Vagina (tissue), 2 donors: Measurements from ENCODE around the gene ADAMTS6. TPM values are rescaled to one million over a fixed set of nuclear protein-coding genes. Genes with fewer than 3 reads are reported as not detected.

Experiments
- DNase-seq, 2 donors: peaks; one replicate each; pipeline ENCODE4 v3.0.0-alpha.2; 2017; ENCODE audit errors: extremely low spot score in 2 of 2
- H3K27ac ChIP-seq: fragments of 200-600 bp; sonication (generic); one replicate; pipeline ENCODE4 v1.5.1; 2019
- H3K27me3 ChIP-seq: fragments of 200-600 bp; sonication (generic); one replicate; pipeline ENCODE4 v1.5.1; 2019
- H3K36me3 ChIP-seq, 2 donors: fragments of 200-600 bp; sonication (generic); one replicate each; pipeline ENCODE4 v1.5.1; 2017 to 2019
- H3K4me1 ChIP-seq: fragments of 200-600 bp; sonication (generic); one replicate; pipeline ENCODE4 v1.5.1; 2019
- H3K4me3 ChIP-seq, 2 donors: fragments of 200-600 bp; sonication (generic); 1 replicate in 1 of 2; 2 replicates in 1 of 2; pipeline ENCODE4 v1.5.1; 2016 to 2019
- H3K9me3 ChIP-seq: fragments of 200-600 bp; sonication (generic); one replicate; pipeline ENCODE4 v1.5.1; 2019
- POLR2A ChIP-seq, 2 donors: fragments of 450-650 bp; IDR thresholded peaks; one replicate each; pipeline ENCODE4 v1.6.1; 2017; ENCODE audit warnings: antibody characterized with exemption in 2 of 2, mild to moderate bottlenecking in 2 of 2, moderate library complexity in 2 of 2
- POLR2AphosphoS5 ChIP-seq, 2 donors: sonication (generic); formaldehyde crosslinking; IDR thresholded peaks; one replicate each; pipeline ENCODE4 v1.9.0; 2017; ENCODE audit warnings: antibody characterized with exemption in 2 of 2, mild to moderate bottlenecking in 2 of 2, low read depth in 1 of 2; ENCODE audit not compliant: insufficient read depth in 1 of 2
- intact Hi-C: fragments of 100-400 bp; cut with DNase I; formaldehyde crosslinking; loops from one replicate; pipeline ENCODE4 v1.15.1; 2023
- total RNA-seq: library from RNA; depleted of rRNA; stranded (reverse); fragments of >200 nt; gene quantifications from one replicate; pipeline ENCODE4 v1.2.3, GENCODE V29; 2016
- TF ChIP-seq, protein P1 (sequence below), 3 experiments: fragments of 450-650 bp in 2 of 3; fragments of 200-600 bp in 1 of 3; sonication (generic) in 1 of 3; IDR thresholded peaks; one replicate each; pipeline ENCODE4 v1.5.1; 2017 to 2019; ENCODE audit warnings: antibody characterized with exemption in 3 of 3, mild to moderate bottlenecking in 2 of 3, moderate library complexity in 2 of 3

ADAMTS6 gene
- total RNA-seq, 1 donor from 2014 or later = 1.5 TPM

DNA sequence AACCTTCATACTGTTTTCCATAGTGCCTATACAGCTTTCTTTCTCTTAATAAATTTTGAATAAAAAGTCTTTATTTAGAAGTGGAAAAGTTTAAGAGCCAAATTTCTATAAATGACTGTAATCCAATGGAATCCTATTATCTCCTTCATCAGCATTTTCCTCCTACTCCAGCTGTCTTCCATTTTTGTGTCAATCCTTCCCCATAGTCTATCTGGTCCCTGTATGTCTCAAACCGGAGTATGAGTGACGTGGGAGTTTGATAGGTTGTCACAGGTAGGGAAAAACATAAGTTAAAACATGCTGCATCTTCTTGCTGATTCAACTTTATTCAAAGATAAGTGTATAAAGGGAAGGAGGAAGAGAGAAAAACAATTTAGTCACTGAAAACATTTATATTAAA lies 70.4 kb downstream of the ADAMTS6 start:
- no peak overlapping the region for H3K27ac ChIP-seq
- intact Hi-C loops = no loop called here
- no peaks in the 10 kb centered on the region for H3K27me3 ChIP-seq
- no peaks in the 10 kb centered on the region for H3K9me3 ChIP-seq
- DNase-seq = no peak
- no peaks in the 10 kb centered on the region for H3K4me1 ChIP-seq
- H3K36me3 ChIP-seq = no peaks in the 10 kb centered on the region
- TF ChIP-seq POLR2A (IDR thresholded peaks at IDR 0.05) (no peak), POLR2AphosphoS5 (IDR thresholded peaks at IDR 0.05; ENCODE audit: insufficient read depth in 1 of 2, low read depth in 1 of 2) (no peak)
- TF ChIP-seq, protein P1, sequence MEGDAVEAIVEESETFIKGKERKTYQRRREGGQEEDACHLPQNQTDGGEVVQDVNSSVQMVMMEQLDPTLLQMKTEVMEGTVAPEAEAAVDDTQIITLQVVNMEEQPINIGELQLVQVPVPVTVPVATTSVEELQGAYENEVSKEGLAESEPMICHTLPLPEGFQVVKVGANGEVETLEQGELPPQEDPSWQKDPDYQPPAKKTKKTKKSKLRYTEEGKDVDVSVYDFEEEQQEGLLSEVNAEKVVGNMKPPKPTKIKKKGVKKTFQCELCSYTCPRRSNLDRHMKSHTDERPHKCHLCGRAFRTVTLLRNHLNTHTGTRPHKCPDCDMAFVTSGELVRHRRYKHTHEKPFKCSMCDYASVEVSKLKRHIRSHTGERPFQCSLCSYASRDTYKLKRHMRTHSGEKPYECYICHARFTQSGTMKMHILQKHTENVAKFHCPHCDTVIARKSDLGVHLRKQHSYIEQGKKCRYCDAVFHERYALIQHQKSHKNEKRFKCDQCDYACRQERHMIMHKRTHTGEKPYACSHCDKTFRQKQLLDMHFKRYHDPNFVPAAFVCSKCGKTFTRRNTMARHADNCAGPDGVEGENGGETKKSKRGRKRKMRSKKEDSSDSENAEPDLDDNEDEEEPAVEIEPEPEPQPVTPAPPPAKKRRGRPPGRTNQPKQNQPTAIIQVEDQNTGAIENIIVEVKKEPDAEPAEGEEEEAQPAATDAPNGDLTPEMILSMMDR (IDR thresholded peaks at IDR 0.05) = no peak
- no peak overlapping the region for H3K4me3 ChIP-seq

DNA sequence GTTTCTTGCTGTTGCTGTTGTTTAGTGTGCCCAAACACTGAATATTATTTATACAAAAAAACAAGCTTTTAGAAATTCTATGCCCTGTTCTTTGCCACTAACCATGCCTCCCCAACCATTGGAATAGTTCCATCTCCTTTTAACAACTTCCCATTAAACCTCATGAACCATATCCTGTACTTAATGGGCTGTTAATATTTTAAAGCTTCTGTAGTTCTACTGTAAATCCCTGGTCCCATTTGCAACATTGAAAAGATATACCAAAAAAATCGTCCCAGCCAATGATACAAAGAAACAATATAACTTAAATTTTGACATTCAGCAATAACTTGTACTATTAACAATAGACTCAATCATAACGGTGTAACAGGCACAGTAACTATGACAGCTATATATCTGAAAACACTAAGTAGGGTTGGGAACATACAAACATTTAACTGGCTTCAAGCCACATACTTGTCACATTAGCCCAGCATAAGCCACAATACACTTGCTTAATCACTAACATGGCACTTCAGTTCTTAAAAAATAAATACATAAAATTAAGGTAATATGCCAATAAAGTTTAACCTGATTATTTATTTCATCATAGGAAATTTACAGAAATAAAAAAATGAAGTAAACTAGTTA lies 86.1 kb downstream of the ADAMTS6 start:
- Histone ChIP-seq H3K27ac (no peak overlapping the region), H3K36me3 (no peaks in the 10 kb centered on the region), H3K27me3 (no peaks in the 10 kb centered on the region), H3K4me3 (no peak overlapping the region), H3K4me1 (no peaks in the 10 kb centered on the region), H3K9me3 (no peaks in the 10 kb centered on the region)
- no peak for DNase-seq
- intact Hi-C loops = no loop called here
- TF ChIP-seq, protein P1 (IDR thresholded peaks at IDR 0.05) = no peak
- TF ChIP-seq POLR2A (IDR thresholded peaks at IDR 0.05) (no peak), POLR2AphosphoS5 (IDR thresholded peaks at IDR 0.05; ENCODE audit: insufficient read depth in 1 of 2, low read depth in 1 of 2) (no peak)

DNA sequence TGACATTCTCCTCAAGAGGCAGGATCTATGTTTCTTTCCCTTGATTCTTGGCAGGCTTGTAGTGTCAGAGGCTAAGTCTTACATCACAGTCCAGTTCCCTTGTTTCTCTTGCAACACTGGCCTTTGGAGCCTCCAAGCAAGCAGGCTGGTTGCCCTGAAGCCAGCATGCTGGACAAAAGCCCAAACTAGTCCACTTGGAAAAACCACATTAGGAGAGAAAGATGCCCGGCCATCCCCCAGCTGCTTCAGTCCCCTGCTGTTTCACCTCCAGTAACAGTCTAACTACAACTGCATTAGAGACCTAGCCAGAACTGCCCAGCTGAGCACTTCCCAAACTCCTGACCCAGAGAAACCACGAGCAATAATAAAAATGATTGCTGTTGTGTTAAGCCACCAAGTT lies 87.6 kb downstream of the ADAMTS6 start:
- Histone ChIP-seq H3K4me1 (no peaks in the 10 kb centered on the region), H3K4me3 (no peak overlapping the region), H3K36me3 (no peaks in the 10 kb centered on the region), H3K27me3 (no peaks in the 10 kb centered on the region), H3K9me3 (no peaks in the 10 kb centered on the region), H3K27ac (no peak overlapping the region)
- TF ChIP-seq, protein P1 (IDR thresholded peaks at IDR 0.05) = no peak
- no peak for TF ChIP-seq POLR2AphosphoS5 (IDR thresholded peaks at IDR 0.05; ENCODE audit: insufficient read depth in 1 of 2, low read depth in 1 of 2)
- no peak for TF ChIP-seq POLR2A (IDR thresholded peaks at IDR 0.05)
- no peak for DNase-seq
- intact Hi-C loops = no loop called here

DNA sequence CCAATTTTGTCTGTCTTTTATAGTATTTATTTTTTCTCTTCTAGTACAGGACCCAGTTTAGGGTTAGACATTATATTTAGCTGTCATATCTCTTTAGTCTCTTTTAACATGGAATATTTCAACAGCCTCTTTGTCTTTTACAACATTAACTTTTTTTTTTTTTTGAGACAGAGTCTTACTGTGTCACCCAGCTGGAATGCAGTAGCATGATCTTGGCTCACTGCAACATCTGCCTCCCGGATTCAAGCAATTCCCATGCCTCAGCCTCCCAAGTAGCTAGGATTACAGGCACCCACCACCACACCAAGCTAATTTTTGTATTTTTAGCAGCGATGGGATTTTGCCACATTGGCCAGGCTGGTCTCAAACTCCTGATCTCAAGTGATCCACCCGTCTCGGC lies 90.1 kb downstream of the ADAMTS6 start:
- TF ChIP-seq, protein P1 (IDR thresholded peaks at IDR 0.05) = no peak
- no peak for TF ChIP-seq POLR2A (IDR thresholded peaks at IDR 0.05)
- TF ChIP-seq POLR2AphosphoS5 (IDR thresholded peaks at IDR 0.05; ENCODE audit: insufficient read depth in 1 of 2, low read depth in 1 of 2) = no peak
- intact Hi-C loops = no loop called here
- no peaks in the 10 kb centered on the region for H3K27me3 ChIP-seq
- no peak for DNase-seq
- H3K4me3 ChIP-seq = no peak overlapping the region
- no peak overlapping the region for H3K27ac ChIP-seq
- H3K4me1 ChIP-seq = no peaks in the 10 kb centered on the region
- H3K9me3 ChIP-seq = no peaks in the 10 kb centered on the region
- no peaks in the 10 kb centered on the region for H3K36me3 ChIP-seq

DNA sequence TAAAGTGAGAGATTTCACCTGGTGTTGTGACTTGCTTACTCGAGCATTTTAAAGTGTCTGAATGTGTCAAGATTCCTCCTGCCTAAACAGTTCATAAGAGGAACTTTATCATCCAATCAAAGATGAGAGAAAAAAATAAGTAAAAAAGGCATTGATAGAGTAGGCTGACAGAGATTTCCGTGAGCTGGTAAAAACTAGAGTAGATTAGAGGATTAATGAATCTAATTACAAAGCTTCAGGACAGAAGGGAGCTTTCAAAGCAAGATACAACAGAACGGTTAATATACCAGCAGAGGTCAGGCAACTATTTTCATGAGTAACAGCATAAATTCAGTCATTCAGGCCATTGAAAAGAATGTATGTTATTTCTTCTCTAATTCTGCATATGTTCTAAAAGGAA lies 91.5 kb downstream of the ADAMTS6 start:
- Histone ChIP-seq H3K9me3 (no peaks in the 10 kb centered on the region), H3K27me3 (no peaks in the 10 kb centered on the region), H3K27ac (no peak overlapping the region), H3K36me3 (no peaks in the 10 kb centered on the region), H3K4me3 (no peak overlapping the region), H3K4me1 (no peaks in the 10 kb centered on the region)
- TF ChIP-seq, protein P1 (IDR thresholded peaks at IDR 0.05) = no peak
- TF ChIP-seq POLR2AphosphoS5 (IDR thresholded peaks at IDR 0.05; ENCODE audit: insufficient read depth in 1 of 2, low read depth in 1 of 2) = no peak
- intact Hi-C loops = no loop called here
- DNase-seq = no peak
